ENCODE data around the gene TSC2.

GRCh38 chr16:2039274-2040031 is 8.3 kb upstream of the TSC2 start:
- TF ChIP-seq, protein P1, sequence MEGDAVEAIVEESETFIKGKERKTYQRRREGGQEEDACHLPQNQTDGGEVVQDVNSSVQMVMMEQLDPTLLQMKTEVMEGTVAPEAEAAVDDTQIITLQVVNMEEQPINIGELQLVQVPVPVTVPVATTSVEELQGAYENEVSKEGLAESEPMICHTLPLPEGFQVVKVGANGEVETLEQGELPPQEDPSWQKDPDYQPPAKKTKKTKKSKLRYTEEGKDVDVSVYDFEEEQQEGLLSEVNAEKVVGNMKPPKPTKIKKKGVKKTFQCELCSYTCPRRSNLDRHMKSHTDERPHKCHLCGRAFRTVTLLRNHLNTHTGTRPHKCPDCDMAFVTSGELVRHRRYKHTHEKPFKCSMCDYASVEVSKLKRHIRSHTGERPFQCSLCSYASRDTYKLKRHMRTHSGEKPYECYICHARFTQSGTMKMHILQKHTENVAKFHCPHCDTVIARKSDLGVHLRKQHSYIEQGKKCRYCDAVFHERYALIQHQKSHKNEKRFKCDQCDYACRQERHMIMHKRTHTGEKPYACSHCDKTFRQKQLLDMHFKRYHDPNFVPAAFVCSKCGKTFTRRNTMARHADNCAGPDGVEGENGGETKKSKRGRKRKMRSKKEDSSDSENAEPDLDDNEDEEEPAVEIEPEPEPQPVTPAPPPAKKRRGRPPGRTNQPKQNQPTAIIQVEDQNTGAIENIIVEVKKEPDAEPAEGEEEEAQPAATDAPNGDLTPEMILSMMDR (IDR thresholded peaks at IDR 0.05): no peak
- TF ChIP-seq ZFX (IDR thresholded peaks at IDR 0.05; ENCODE audit: borderline replicate concordance): no peak

Measured in 22Rv1 (cell line).